Panc1 (cell line): Measurements from ENCODE around the gene WDR49. TPM values are rescaled to one million over a fixed set of nuclear protein-coding genes. Genes with fewer than 3 reads are reported as not detected.

Source experiments
- ATAC-seq: fragments of 200-7000 bp; cut with Tn5 transposase; 2 replicates; pipeline ENCODE4 v1.9.1; 2020; ENCODE audit warnings: mild to moderate bottlenecking, moderate library complexity
- BruUV-seq: library from RNA; stranded (reverse); fragments of 400-500 nt; replicated peaks from 2 replicates; lab custom pipeline; 2021; lab: Mats Ljungman, UMichigan
- CTCF ChIA-PET: fragments of 300-600 bp; sonication (Branson Sonifier 250); formaldehyde crosslinking; loops from one replicate; lab custom pipeline; 2022; ENCODE audit warnings: antibody characterized with exemption; lab: Charles Lee
- POLR2A ChIA-PET: fragments of 300-600 bp; sonication (Branson Sonifier 250); formaldehyde crosslinking; loops from one replicate; lab custom pipeline; 2022; ENCODE audit warnings: antibody characterized with exemption; lab: Charles Lee
- DNase-seq: peaks from one replicate; pipeline ENCODE4 v3.0.0-alpha.2; 2010; ENCODE audit warnings: low read depth, low spot score
- H3K27ac ChIP-seq: 2 replicates; pipeline ENCODE4 v1.5.1; 2011; ENCODE audit warnings: mild to moderate bottlenecking, low read length, inconsistent platforms
- H3K27me3 ChIP-seq: fragments of 200-500 bp; sonication (Bioruptor generic); 2 replicates; pipeline ENCODE4 v1.6.0; 2014; ENCODE audit warnings: low read length, inconsistent platforms; ENCODE audit not compliant: control insufficient read depth, insufficient read depth
- H3K36me3 ChIP-seq: fragments of 200-500 bp; sonication (Bioruptor generic); 2 replicates; pipeline ENCODE4 v1.5.1; 2014; ENCODE audit warnings: inconsistent platforms, mild to moderate bottlenecking, low read length, moderate library complexity; ENCODE audit not compliant: control insufficient read depth, insufficient read depth
- H3K4me1 ChIP-seq: 2 replicates; pipeline ENCODE4 v1.5.1; 2011; ENCODE audit warnings: inconsistent platforms, mild to moderate bottlenecking, low read length, moderate library complexity; ENCODE audit not compliant: control insufficient read depth, insufficient read depth
- H3K4me3 ChIP-seq, 2 experiments: 2 replicates each; pipeline ENCODE4 v1.5.1; 2011 to 2012; ENCODE audit warnings: low read depth in 2 of 2, low read length in 2 of 2, mild to moderate bottlenecking in 2 of 2, inconsistent platforms in 1 of 2, moderate library complexity in 1 of 2
- H3K9me3 ChIP-seq: fragments of 200-500 bp; sonication (Bioruptor generic); 2 replicates; pipeline ENCODE4 v1.5.1; 2014; ENCODE audit warnings: low read depth, mild to moderate bottlenecking, inconsistent platforms, low read length, moderate library complexity; ENCODE audit not compliant: control insufficient read depth, insufficient read depth
- POLR2AphosphoS5 ChIP-seq: IDR thresholded peaks from 2 replicates; pipeline ENCODE4 v1.6.1; 2012; ENCODE audit warnings: mild to moderate bottlenecking, low read depth, low read length, moderate library complexity
- SIN3A ChIP-seq: IDR thresholded peaks from 2 replicates; pipeline ENCODE4 v1.6.1; 2012; ENCODE audit warnings: low read depth, mild to moderate bottlenecking, low read length, moderate library complexity, borderline replicate concordance; ENCODE audit not compliant: insufficient read depth
- TCF7L2 ChIP-seq: IDR thresholded peaks from 2 replicates; pipeline ENCODE4 v1.6.1; 2011; ENCODE audit warnings: mild to moderate bottlenecking, low read depth, low read length, inconsistent platforms
- in situ Hi-C: cut with HindIII; loops from 2 replicates; pipeline ENCODE4 v1.10.0; 2016; ENCODE audit warnings: low sequenced_read_pairs, low pct_unique_long_range_greater_than_20kb
- intact Hi-C: fragments of 100-400 bp; cut with micrococcal nuclease; formaldehyde crosslinking; loops from one replicate; pipeline ENCODE4 v1.10.0; 2022; ENCODE audit not compliant: unreplicated experiment
- total RNA-seq: library from RNA; stranded (reverse); gene quantifications from one replicate; pipeline ENCODE4 v1.2.1, GENCODE V29; 2021; ENCODE audit not compliant: unreplicated experiment
- TF ChIP-seq, protein P1 (sequence below): fragments of 450-650 bp; IDR thresholded peaks from 2 replicates; pipeline ENCODE4 v1.5.1; 2017; ENCODE audit warnings: mild to moderate bottlenecking
- TF ChIP-seq, protein P2 (sequence below), 2 experiments: IDR thresholded peaks; 2 replicates each; pipeline ENCODE4 v1.6.1; 2011 to 2012; ENCODE audit warnings: low read depth in 2 of 2, control low read depth in 1 of 2, low read length in 1 of 2, mild to moderate bottlenecking in 1 of 2, moderate library complexity in 1 of 2; ENCODE audit not compliant: insufficient read depth in 1 of 2

The WDR49 gene
- total RNA-seq, 1 experiment from 2014 or later: 0.23 TPM

DNA sequence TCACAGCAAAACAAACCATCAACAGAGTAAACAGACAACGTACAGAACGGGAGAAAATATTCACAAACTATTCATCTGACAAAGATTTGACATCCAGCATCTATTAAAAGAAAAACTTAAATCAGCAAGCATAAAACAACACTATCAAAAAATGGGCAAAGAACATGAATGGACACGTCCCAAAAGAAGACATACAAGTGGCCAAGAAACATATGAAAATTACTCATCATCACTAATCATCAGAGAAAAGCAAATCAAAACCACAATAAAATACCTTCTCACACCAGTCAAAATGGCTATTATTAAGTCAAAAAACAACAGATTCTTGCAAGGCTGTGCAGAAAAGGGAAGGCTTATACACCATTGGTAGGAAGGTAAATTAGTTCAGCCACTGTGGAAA is 166.2 kb downstream of the WDR49 start:
- ChIA-PET POLR2A (no interaction called here), CTCF (no interaction called here)
- Histone ChIP-seq H3K4me3 (no peak overlapping the region), H3K27ac (no peak overlapping the region), H3K36me3 (no peaks in the 10 kb centered on the region), H3K4me1 (no peaks in the 10 kb centered on the region), H3K9me3 (no peaks in the 10 kb centered on the region), H3K27me3 (no peaks in the 10 kb centered on the region)
- no TSS peak for BruUV-seq
- intact Hi-C loops: no loop called here
- ATAC-seq (no peak), DNase-seq (no peak)
- in situ Hi-C loops: no loop called here
- TF ChIP-seq, protein P1, sequence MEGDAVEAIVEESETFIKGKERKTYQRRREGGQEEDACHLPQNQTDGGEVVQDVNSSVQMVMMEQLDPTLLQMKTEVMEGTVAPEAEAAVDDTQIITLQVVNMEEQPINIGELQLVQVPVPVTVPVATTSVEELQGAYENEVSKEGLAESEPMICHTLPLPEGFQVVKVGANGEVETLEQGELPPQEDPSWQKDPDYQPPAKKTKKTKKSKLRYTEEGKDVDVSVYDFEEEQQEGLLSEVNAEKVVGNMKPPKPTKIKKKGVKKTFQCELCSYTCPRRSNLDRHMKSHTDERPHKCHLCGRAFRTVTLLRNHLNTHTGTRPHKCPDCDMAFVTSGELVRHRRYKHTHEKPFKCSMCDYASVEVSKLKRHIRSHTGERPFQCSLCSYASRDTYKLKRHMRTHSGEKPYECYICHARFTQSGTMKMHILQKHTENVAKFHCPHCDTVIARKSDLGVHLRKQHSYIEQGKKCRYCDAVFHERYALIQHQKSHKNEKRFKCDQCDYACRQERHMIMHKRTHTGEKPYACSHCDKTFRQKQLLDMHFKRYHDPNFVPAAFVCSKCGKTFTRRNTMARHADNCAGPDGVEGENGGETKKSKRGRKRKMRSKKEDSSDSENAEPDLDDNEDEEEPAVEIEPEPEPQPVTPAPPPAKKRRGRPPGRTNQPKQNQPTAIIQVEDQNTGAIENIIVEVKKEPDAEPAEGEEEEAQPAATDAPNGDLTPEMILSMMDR: no peak
- TF ChIP-seq SIN3A (no peak), TCF7L2 (no peak), POLR2AphosphoS5 (no peak)
- TF ChIP-seq, protein P2, sequence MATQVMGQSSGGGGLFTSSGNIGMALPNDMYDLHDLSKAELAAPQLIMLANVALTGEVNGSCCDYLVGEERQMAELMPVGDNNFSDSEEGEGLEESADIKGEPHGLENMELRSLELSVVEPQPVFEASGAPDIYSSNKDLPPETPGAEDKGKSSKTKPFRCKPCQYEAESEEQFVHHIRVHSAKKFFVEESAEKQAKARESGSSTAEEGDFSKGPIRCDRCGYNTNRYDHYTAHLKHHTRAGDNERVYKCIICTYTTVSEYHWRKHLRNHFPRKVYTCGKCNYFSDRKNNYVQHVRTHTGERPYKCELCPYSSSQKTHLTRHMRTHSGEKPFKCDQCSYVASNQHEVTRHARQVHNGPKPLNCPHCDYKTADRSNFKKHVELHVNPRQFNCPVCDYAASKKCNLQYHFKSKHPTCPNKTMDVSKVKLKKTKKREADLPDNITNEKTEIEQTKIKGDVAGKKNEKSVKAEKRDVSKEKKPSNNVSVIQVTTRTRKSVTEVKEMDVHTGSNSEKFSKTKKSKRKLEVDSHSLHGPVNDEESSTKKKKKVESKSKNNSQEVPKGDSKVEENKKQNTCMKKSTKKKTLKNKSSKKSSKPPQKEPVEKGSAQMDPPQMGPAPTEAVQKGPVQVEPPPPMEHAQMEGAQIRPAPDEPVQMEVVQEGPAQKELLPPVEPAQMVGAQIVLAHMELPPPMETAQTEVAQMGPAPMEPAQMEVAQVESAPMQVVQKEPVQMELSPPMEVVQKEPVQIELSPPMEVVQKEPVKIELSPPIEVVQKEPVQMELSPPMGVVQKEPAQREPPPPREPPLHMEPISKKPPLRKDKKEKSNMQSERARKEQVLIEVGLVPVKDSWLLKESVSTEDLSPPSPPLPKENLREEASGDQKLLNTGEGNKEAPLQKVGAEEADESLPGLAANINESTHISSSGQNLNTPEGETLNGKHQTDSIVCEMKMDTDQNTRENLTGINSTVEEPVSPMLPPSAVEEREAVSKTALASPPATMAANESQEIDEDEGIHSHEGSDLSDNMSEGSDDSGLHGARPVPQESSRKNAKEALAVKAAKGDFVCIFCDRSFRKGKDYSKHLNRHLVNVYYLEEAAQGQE (IDR thresholded peaks at IDR 0.05; ENCODE audit: insufficient read depth in 1 of 2, low read depth in 2 of 2, low read length in 1 of 2): no peak

DNA sequence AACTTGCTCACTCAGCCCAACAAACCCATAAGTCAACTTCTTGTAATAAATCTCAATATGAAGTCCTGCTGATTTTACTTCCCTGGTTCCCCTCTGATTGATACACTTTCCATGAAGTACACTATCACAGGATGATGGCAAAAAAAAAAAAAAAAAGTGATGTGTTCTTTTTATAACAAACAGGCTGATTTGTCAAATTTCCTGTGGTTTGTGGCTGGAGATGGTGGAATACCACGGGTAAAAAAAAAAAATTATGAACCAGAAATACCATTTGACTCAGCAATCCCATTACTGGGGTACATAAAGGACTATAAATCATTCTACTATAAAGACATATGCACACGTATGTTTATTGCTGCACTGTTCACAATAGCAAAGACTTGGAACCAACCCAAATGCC is 169.2 kb downstream of the WDR49 start:
- no TSS peak for BruUV-seq
- in situ Hi-C loops: no loop called here

More for the DNA sequence above, 169.2 kb downstream of the WDR49 start:
- TF ChIP-seq, protein P2 (IDR thresholded peaks at IDR 0.05; ENCODE audit: insufficient read depth in 1 of 2, low read depth in 2 of 2, low read length in 1 of 2): no peak
- TF ChIP-seq POLR2AphosphoS5: no peak
- no peak for TF ChIP-seq SIN3A
- no peak for TF ChIP-seq TCF7L2
- TF ChIP-seq, protein P1: no peak
- POLR2A ChIA-PET: no interaction called here
- DNase-seq: no peak
- intact Hi-C loops: no loop called here
- no peak for ATAC-seq
- no peaks in the 10 kb centered on the region for H3K27me3 ChIP-seq
- CTCF ChIA-PET: no interaction called here
- no peaks in the 10 kb centered on the region for H3K9me3 ChIP-seq
- H3K27ac ChIP-seq: no peak overlapping the region
- no peaks in the 10 kb centered on the region for H3K36me3 ChIP-seq
- no peak overlapping the region for H3K4me3 ChIP-seq
- H3K4me1 ChIP-seq: no peaks in the 10 kb centered on the region
